ENCODE data around the gene PLCH1. TPM values are rescaled to one million over a fixed set of nuclear protein-coding genes. Genes with fewer than 3 reads are reported as not detected.
A peak's percentile ranks its signal among the peaks of the same experiment; 100 is the strongest.

Gene PLCH1
- total RNA-seq, 5 donors from 2014 or later (not counting 1 experiment from before 2014, with no cell fraction given): 0.06 to 0.12 (median 0.09) TPM; not detected in 1

GRCh38 chr3:155556531-155556930 lies 188.3 kb downstream of the PLCH1 start:
- ATAC-seq (replicated peaks in 1 of 4): no peak
- ChIA-PET POLR2A (no interaction called here), CTCF (no interaction called here)
- no peak for DNase-seq
- Mint-ChIP-seq H3K27ac (no peak overlapping the region), H3K4me1 (peaks cover 9 to 28% (median 27%) of the 10 kb centered on the region in 3 donors), H3K36me3 (no peaks in the 10 kb centered on the region), H3K9me3 (no peaks in the 10 kb centered on the region), H3K27me3 (no peaks in the 10 kb centered on the region), H3K4me3 (no peak overlapping the region)
- Histone ChIP-seq H3K4me1 (ENCODE audit: control insufficient read depth in 1 of 2, extremely low read depth in 1 of 2, insufficient read depth in 2 of 2, low read length in 2 of 2) (peaks cover 2 to 23% of the 10 kb centered on the region in 2 experiments), H3K27me3 (replicated peaks in 1 of 2; ENCODE audit: control insufficient read depth in 2 of 2, extremely low read depth in 1 of 2, insufficient read depth in 2 of 2, low read length in 1 of 2) (no peaks in the 10 kb centered on the region), H3K36me3 (ENCODE audit: control insufficient read depth in 2 of 2, extremely low read depth in 1 of 2, insufficient read depth in 1 of 2, low read length in 1 of 2) (no peaks in the 10 kb centered on the region), H3K9me3 (no peaks in the 10 kb centered on the region), H3K4me3 (ENCODE audit: control insufficient read depth in 1 of 2, extremely low read depth in 1 of 2, low read length in 1 of 2) (no peak overlapping the region), H3K27ac (ENCODE audit: low read length) (no peak overlapping the region)
- 92% methylated on average over 2 of the region's 4 CpGs for whole genome bisulfite sequencing (ENCODE audit: insufficient coverage)

DNA sequence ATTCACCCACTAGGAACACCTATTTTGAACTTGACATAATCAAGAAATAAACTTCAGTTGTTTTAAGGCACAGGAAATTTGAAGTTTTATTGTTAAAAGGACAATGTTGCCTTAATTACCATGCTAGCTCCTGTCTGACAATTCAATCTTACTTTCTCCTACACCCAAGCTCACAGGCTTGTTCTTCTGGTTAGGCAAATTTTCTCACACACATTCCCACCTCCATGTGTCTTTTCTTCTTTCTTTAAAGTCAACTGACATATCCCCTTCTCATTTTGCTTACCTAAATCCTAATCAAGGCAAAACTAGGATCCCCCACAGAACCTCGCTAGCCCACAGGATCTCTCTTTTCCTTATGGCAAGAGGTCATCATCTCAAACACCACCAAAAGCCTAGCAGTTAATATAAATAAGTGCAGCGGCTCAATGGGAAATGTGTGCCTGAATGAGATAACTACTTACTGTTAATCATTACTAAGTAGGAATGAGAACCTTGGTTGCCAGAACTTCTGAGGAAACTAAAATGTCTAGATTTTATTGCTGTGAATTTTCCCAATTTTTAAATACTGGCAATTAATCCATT lies 189.3 kb downstream of the PLCH1 start:
- POLR2A ChIA-PET: no interaction called here
- H3K36me3 ChIP-seq (ENCODE audit: control insufficient read depth in 2 of 2, extremely low read depth in 1 of 2, insufficient read depth in 1 of 2, low read length in 1 of 2): no peaks in the 10 kb centered on the region
- H3K27ac ChIP-seq (ENCODE audit: low read length): no peak overlapping the region
- DNase-seq (no peak), ATAC-seq (replicated peaks in 1 of 4) (no peak)
- H3K27me3 ChIP-seq (replicated peaks in 1 of 2; ENCODE audit: control insufficient read depth in 2 of 2, extremely low read depth in 1 of 2, insufficient read depth in 2 of 2, low read length in 1 of 2): no peaks in the 10 kb centered on the region
- H3K4me3 ChIP-seq (ENCODE audit: control insufficient read depth in 1 of 2, extremely low read depth in 1 of 2, low read length in 1 of 2): no peak overlapping the region
- WGBS (ENCODE audit: insufficient coverage): no CpG with 5 or more reads among the region's 2 CpGs
- Mint-ChIP-seq H3K4me1 (peaks cover 9 to 28% (median 27%) of the 10 kb centered on the region in 3 donors), H3K4me3 (peak overlapping the region in 1 of 3 donors; percentile 4), H3K36me3 (no peaks in the 10 kb centered on the region), H3K27me3 (no peaks in the 10 kb centered on the region), H3K9me3 (no peaks in the 10 kb centered on the region), H3K27ac (no peak overlapping the region)
- no peaks in the 10 kb centered on the region for H3K9me3 ChIP-seq
- H3K4me1 ChIP-seq (ENCODE audit: control insufficient read depth in 1 of 2, extremely low read depth in 1 of 2, insufficient read depth in 2 of 2, low read length in 2 of 2): peaks cover 2 to 23% of the 10 kb centered on the region in 2 experiments
- CTCF ChIA-PET: no interaction called here

DNA sequence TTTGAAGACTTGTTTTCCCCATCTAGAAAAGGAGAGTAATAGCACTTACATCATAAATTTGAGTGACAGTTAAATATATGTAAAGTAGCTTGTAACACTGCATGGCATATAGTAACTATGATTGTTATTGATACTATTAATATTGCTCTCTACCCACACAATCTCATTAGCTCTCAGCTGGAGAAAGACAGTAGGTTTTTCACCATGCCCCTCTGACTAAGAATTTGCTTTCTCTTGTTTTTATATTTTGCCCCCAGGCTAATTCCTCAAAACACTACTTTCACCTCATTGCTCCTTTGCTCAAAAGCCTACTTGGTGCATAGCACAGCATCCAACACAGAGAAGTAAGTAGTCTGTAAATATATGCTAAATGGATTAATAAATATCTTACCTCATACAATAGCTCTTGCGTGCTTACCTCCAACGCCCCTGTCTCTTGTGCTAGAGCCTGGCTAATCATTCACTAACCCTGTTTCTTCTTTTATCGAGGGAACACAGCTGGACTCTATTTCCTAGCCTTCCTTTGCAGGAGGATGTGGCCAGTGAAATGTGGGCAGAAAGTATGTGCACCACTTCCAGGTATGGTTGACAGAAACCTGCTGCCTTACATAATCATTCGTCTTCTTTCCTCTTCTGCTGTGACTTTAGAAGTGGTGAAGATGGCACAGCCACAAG lies 190.0 kb downstream of the PLCH1 start:
- Histone ChIP-seq H3K4me1 (ENCODE audit: control insufficient read depth in 1 of 2, extremely low read depth in 1 of 2, insufficient read depth in 2 of 2, low read length in 2 of 2) (peaks cover 2 to 23% of the 10 kb centered on the region in 2 experiments), H3K9me3 (no peaks in the 10 kb centered on the region), H3K36me3 (ENCODE audit: control insufficient read depth in 2 of 2, extremely low read depth in 1 of 2, insufficient read depth in 1 of 2, low read length in 1 of 2) (no peaks in the 10 kb centered on the region), H3K4me3 (ENCODE audit: control insufficient read depth in 1 of 2, extremely low read depth in 1 of 2, low read length in 1 of 2) (no peak overlapping the region), H3K27me3 (replicated peaks in 1 of 2; ENCODE audit: control insufficient read depth in 2 of 2, extremely low read depth in 1 of 2, insufficient read depth in 2 of 2, low read length in 1 of 2) (no peaks in the 10 kb centered on the region), H3K27ac (ENCODE audit: low read length) (no peak overlapping the region)
- H3K4me3 Mint-ChIP-seq: peak overlapping the region in 1 of 3 donors; percentile 4
- no peaks in the 10 kb centered on the region for H3K27me3 Mint-ChIP-seq
- peaks cover 9 to 28% (median 27%) of the 10 kb centered on the region in 3 donors for H3K4me1 Mint-ChIP-seq
- ChIA-PET POLR2A (no interaction called here), CTCF (no interaction called here)
- H3K9me3 Mint-ChIP-seq: no peaks in the 10 kb centered on the region
- no CpG with 5 or more reads among the region's 4 CpGs for WGBS (ENCODE audit: insufficient coverage)
- no peaks in the 10 kb centered on the region for H3K36me3 Mint-ChIP-seq
- DNase-seq (peak in 5 of 35 experiments; percentile 0 to 7 (median 2)), ATAC-seq (replicated peaks in 1 of 4) (peak in 3 of 4 experiments; percentile 27 to 84 (median 40))
- H3K27ac Mint-ChIP-seq: no peak overlapping the region

GRCh38 chr3:155553780-155554179 lies 191.1 kb downstream of the PLCH1 start:
- ATAC-seq (replicated peaks in 1 of 4) (peak; percentile 35 to 64 (median 50)), DNase-seq (no peak)
- Histone ChIP-seq H3K27ac (ENCODE audit: low read length) (no peak overlapping the region), H3K4me1 (ENCODE audit: control insufficient read depth in 1 of 2, extremely low read depth in 1 of 2, insufficient read depth in 2 of 2, low read length in 2 of 2) (peaks cover 2 to 29% of the 10 kb centered on the region in 2 experiments), H3K36me3 (ENCODE audit: control insufficient read depth in 2 of 2, extremely low read depth in 1 of 2, insufficient read depth in 1 of 2, low read length in 1 of 2) (no peaks in the 10 kb centered on the region), H3K4me3 (ENCODE audit: control insufficient read depth in 1 of 2, extremely low read depth in 1 of 2, low read length in 1 of 2) (no peak overlapping the region), H3K27me3 (replicated peaks in 1 of 2; ENCODE audit: control insufficient read depth in 2 of 2, extremely low read depth in 1 of 2, insufficient read depth in 2 of 2, low read length in 1 of 2) (no peaks in the 10 kb centered on the region), H3K9me3 (no peaks in the 10 kb centered on the region)
- Mint-ChIP-seq H3K4me1 (peaks cover 9 to 36% (median 33%) of the 10 kb centered on the region in 3 donors), H3K36me3 (no peaks in the 10 kb centered on the region), H3K27me3 (no peaks in the 10 kb centered on the region), H3K27ac (no peak overlapping the region), H3K4me3 (no peak overlapping the region), H3K9me3 (no peaks in the 10 kb centered on the region)
- CTCF ChIA-PET: no interaction called here
- 6% methylated on average over 1 of the region's 4 CpGs for WGBS (ENCODE audit: insufficient coverage)
- POLR2A ChIA-PET: no interaction called here

DNA sequence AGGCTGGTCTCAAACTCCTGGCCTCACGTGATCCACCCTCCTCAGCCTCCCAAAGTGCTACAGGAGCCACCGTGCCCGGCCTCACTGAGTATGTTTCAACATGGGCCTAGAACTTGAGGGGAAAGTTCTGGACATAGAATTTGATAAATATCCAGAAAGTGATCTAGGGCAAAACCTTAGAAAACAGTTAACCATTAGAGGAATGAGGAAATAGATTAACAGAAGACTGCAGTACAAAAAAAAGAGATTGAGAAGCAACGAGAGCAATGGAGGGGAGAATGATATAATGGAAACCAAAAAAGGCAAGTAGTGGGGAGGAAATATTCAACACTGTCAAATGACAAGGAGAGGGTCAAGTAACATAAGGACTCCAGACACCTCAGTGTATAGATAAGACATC lies 191.5 kb downstream of the PLCH1 start:
- Histone ChIP-seq H3K4me3 (ENCODE audit: control insufficient read depth in 1 of 2, extremely low read depth in 1 of 2, low read length in 1 of 2) (no peak overlapping the region), H3K4me1 (ENCODE audit: control insufficient read depth in 1 of 2, extremely low read depth in 1 of 2, insufficient read depth in 2 of 2, low read length in 2 of 2) (peaks cover 2 to 29% of the 10 kb centered on the region in 2 experiments), H3K27me3 (replicated peaks in 1 of 2; ENCODE audit: control insufficient read depth in 2 of 2, extremely low read depth in 1 of 2, insufficient read depth in 2 of 2, low read length in 1 of 2) (no peaks in the 10 kb centered on the region), H3K36me3 (ENCODE audit: control insufficient read depth in 2 of 2, extremely low read depth in 1 of 2, insufficient read depth in 1 of 2, low read length in 1 of 2) (no peaks in the 10 kb centered on the region), H3K9me3 (no peaks in the 10 kb centered on the region), H3K27ac (ENCODE audit: low read length) (no peak overlapping the region)
- Mint-ChIP-seq H3K4me3 (no peak overlapping the region), H3K27ac (no peak overlapping the region), H3K27me3 (no peaks in the 10 kb centered on the region), H3K4me1 (peaks cover 9 to 38% (median 33%) of the 10 kb centered on the region in 3 donors), H3K36me3 (no peaks in the 10 kb centered on the region), H3K9me3 (no peaks in the 10 kb centered on the region)
- ChIA-PET CTCF (no interaction called here), POLR2A (no interaction called here)
- no CpG with 5 or more reads among the region's 4 CpGs for WGBS (ENCODE audit: insufficient coverage)
- ATAC-seq (replicated peaks in 1 of 4): no peak
- DNase-seq: no peak

- Mint-ChIP-seq H3K9me3 (no peaks in the 10 kb centered on the region), H3K36me3 (no peaks in the 10 kb centered on the region), H3K27ac (no peak overlapping the region), H3K27me3 (no peaks in the 10 kb centered on the region), H3K4me1 (peaks cover 7 to 33% (median 27%) of the 10 kb centered on the region in 3 donors), H3K4me3 (no peak overlapping the region)
- Histone ChIP-seq H3K27me3 (replicated peaks in 1 of 2; ENCODE audit: control insufficient read depth in 2 of 2, extremely low read depth in 1 of 2, insufficient read depth in 2 of 2, low read length in 1 of 2) (no peaks in the 10 kb centered on the region), H3K36me3 (ENCODE audit: control insufficient read depth in 2 of 2, extremely low read depth in 1 of 2, insufficient read depth in 1 of 2, low read length in 1 of 2) (no peaks in the 10 kb centered on the region), H3K27ac (ENCODE audit: low read length) (no peak overlapping the region), H3K9me3 (no peaks in the 10 kb centered on the region), H3K4me3 (ENCODE audit: control insufficient read depth in 1 of 2, extremely low read depth in 1 of 2, low read length in 1 of 2) (no peak overlapping the region), H3K4me1 (ENCODE audit: control insufficient read depth in 1 of 2, extremely low read depth in 1 of 2, insufficient read depth in 2 of 2, low read length in 2 of 2) (peaks cover 0 to 22% of the 10 kb centered on the region in 2 experiments)
- ChIA-PET CTCF (no interaction called here), POLR2A (no interaction called here)
- no CpG with 5 or more reads among the region's 3 CpGs for WGBS (ENCODE audit: insufficient coverage)
- ATAC-seq (replicated peaks in 1 of 4): no peak
- DNase-seq: no peak
These were observed 194.5 kb downstream of the PLCH1 start for GRCh38 chr3:155550391-155550790.
